Endothelial cell of umbilical vein (primary cell): ENCODE results near the gene MARS1. TPM values are rescaled to one million over a fixed set of nuclear protein-coding genes. Genes with fewer than 3 reads are reported as not detected.

ENCODE experiments used
- Bru-seq: library from RNA; stranded (reverse); fragments of 400-500 nt; gene quantifications from one replicate; lab custom pipeline; 2021; lab: Mats Ljungman, UMichigan
- BruChase-seq, 2 experiments: library from RNA; stranded (reverse); fragments of 400-500 nt; gene quantifications; one replicate each; lab custom pipeline; 2021; lab: Mats Ljungman, UMichigan
- BruUV-seq: library from RNA; stranded (reverse); fragments of 400-500 nt; replicated peaks from 2 replicates; lab custom pipeline; 2021; lab: Mats Ljungman, UMichigan
- CTCF ChIA-PET: fragments of 300-600, 350-600 bp; sonication (Branson Sonifier 250); formaldehyde crosslinking; loops from one replicate; lab custom pipeline; 2021; ENCODE audit warnings: antibody characterized with exemption, inconsistent platforms; lab: Charles Lee
- POLR2A ChIA-PET: fragments of 300-600, 350-600 bp; sonication (Branson Sonifier 250); formaldehyde crosslinking; loops from one replicate; lab custom pipeline; 2021; ENCODE audit warnings: antibody characterized with exemption, inconsistent platforms; lab: Charles Lee
- DNase-seq: peaks from one replicate; pipeline ENCODE4 v3.0.0-alpha.2; 2011; ENCODE audit warnings: low read depth, low spot score
- FAIRE-seq: peaks from 2 replicates; lab custom pipeline; 2011; peaks lifted over from hg19 to GRCh38; lab: Jason Lieb, UNC
- H2AFZ ChIP-seq: 2 replicates; pipeline ENCODE4 v1.6.0; 2012; ENCODE audit warnings: low read depth, low read length, control low read depth, inconsistent platforms
- H3K27ac ChIP-seq: 2 replicates; pipeline ENCODE4 v1.5.1; 2011; ENCODE audit warnings: low read depth, mild to moderate bottlenecking, control low read depth, low read length, moderate library complexity; ENCODE audit not compliant: insufficient read depth
- H3K27me3 ChIP-seq, 2 experiments: 2 replicates each; pipeline versions ENCODE4 v1.6.0 to v1.6.1; 2011; ENCODE audit warnings: low read length in 2 of 2, mixed read lengths in 1 of 2; ENCODE audit not compliant: control insufficient read depth in 2 of 2, insufficient read depth in 2 of 2
- H3K36me3 ChIP-seq, 2 experiments: 2 replicates in 1 of 2; 3 replicates in 1 of 2; pipeline ENCODE4 v1.5.1; 2011; ENCODE audit warnings: low read length in 2 of 2, mild to moderate bottlenecking in 1 of 2, moderate library complexity in 1 of 2; ENCODE audit not compliant: control insufficient read depth in 2 of 2, insufficient read depth in 2 of 2; ENCODE audit errors: extremely low read depth in 1 of 2
- H3K4me1 ChIP-seq: 3 replicates; pipeline ENCODE4 v1.5.1; 2011; ENCODE audit warnings: mild to moderate bottlenecking, low read length; ENCODE audit not compliant: control insufficient read depth, insufficient read depth; ENCODE audit errors: extremely low read depth
- H3K4me2 ChIP-seq: 2 replicates; pipeline ENCODE4 v1.6.1; 2011; ENCODE audit warnings: low read length, control low read depth, mixed read lengths; ENCODE audit not compliant: insufficient read depth
- H3K4me3 ChIP-seq, 3 experiments: fragments of 200-600 bp in 1 of 3; sonication (generic), shearing (Covaris generic) in 1 of 3; replicated peaks in 1 of 3; 2 replicates each; pipeline ENCODE4 v1.5.1; 2011 to 2016; ENCODE audit warnings: control low read depth in 3 of 3, low read length in 3 of 3, mild to moderate bottlenecking in 2 of 3, inconsistent platforms in 1 of 3, low read depth in 1 of 3, moderate library complexity in 1 of 3; ENCODE audit not compliant: insufficient read depth in 1 of 3
- H3K79me2 ChIP-seq: 2 replicates; pipeline ENCODE4 v1.6.0; 2012; ENCODE audit warnings: low read length, inconsistent platforms; ENCODE audit not compliant: control insufficient read depth, insufficient read depth
- H3K9ac ChIP-seq: replicated peaks from 2 replicates; pipeline ENCODE3; 2011; ENCODE audit warnings: low read length, control low read depth; ENCODE audit not compliant: insufficient read depth; ENCODE audit errors: extremely low read depth
- H3K9me1 ChIP-seq: replicated peaks from 3 replicates; pipeline ENCODE4 v1.6.0; 2011; ENCODE audit warnings: mild to moderate bottlenecking, low read length; ENCODE audit not compliant: control insufficient read depth, insufficient read depth; ENCODE audit errors: extremely low read depth
- H3K9me3 ChIP-seq: replicated peaks from 2 replicates; pipeline ENCODE4 v1.5.1; 2012; ENCODE audit warnings: low read length, inconsistent platforms; ENCODE audit not compliant: control insufficient read depth, insufficient read depth
- H4K20me1 ChIP-seq: replicated peaks from 2 replicates; pipeline ENCODE3; 2011; ENCODE audit warnings: mild to moderate bottlenecking, low read length; ENCODE audit not compliant: control insufficient read depth, insufficient read depth; ENCODE audit errors: extremely low read depth
- CTCF ChIP-seq, 2 donors: IDR thresholded peaks; 1 replicate in 1 of 2; 2 replicates in 1 of 2; pipeline ENCODE4 v1.5.1; 2011; ENCODE audit warnings: low read length in 2 of 2, mild to moderate bottlenecking in 2 of 2, moderate library complexity in 2 of 2, control low read depth in 1 of 2, inconsistent platforms in 1 of 2, low read depth in 1 of 2; ENCODE audit not compliant: insufficient read depth in 1 of 2; ENCODE audit errors: extremely low read depth in 1 of 2
- MAX ChIP-seq: IDR thresholded peaks from 2 replicates; pipeline ENCODE4 v1.6.1; 2011; ENCODE audit not compliant: insufficient read depth, insufficient read length
- MYC ChIP-seq: IDR thresholded peaks from one replicate; pipeline ENCODE4 v1.6.1; 2011; ENCODE audit warnings: mild to moderate bottlenecking, low read depth, low read length
- POLR2A ChIP-seq: IDR thresholded peaks from 2 replicates; pipeline ENCODE4 v1.6.1; 2012; ENCODE audit warnings: low read depth, mild to moderate bottlenecking, control low read depth, low read length
- POLR2AphosphoS5 ChIP-seq: IDR thresholded peaks from 2 replicates; pipeline ENCODE4 v1.6.1; 2012; ENCODE audit warnings: low read depth, mild to moderate bottlenecking, control low read depth, low read length, moderate library complexity; ENCODE audit not compliant: insufficient read depth
- dilution Hi-C: fragments of 300-500 bp; cut with MboI; formaldehyde crosslinking; loops from one replicate; pipeline ENCODE4 v1.15.0; 2019; ENCODE audit warnings: low sequenced_read_pairs; ENCODE audit not compliant: extremely low pct_ligation_motif_present
- intact Hi-C: fragments of 100-400 bp; cut with micrococcal nuclease; formaldehyde crosslinking; loops from one replicate; pipeline ENCODE4 v1.10.0; 2022
- long read RNA-seq: library from polyadenylated mRNA; stranded (forward); transcript quantifications from one replicate; pipeline ENCODE4 v2.0.0, GENCODE V29; 2021
- polyA minus RNA-seq, 3 experiments: library from RNA; depleted of rRNA, polyadenylated mRNA; stranded (reverse); fragments of >200 nt; gene quantifications; 1 replicate in 1 of 3; 2 replicates in 2 of 3; pipeline ENCODE4 v1.2.3, GENCODE V29; 2011
- polyA plus RNA-seq, 4 experiments: library from polyadenylated mRNA; depleted of rRNA in 3 of 4; stranded (reverse) in 3 of 4; unstranded in 1 of 4; fragments of >200 nt; gene quantifications; 2 replicates each; pipeline versions ENCODE4 v1.2.1 to v1.2.3, GENCODE V29; 2011 to 2012; ENCODE audit warnings: missing spikeins in 1 of 4
- total RNA-seq: library from RNA; stranded (reverse); gene quantifications from 2 replicates; pipeline ENCODE4 v1.2.3, GENCODE V29; 2021

The MARS1 gene
- total RNA-seq (212 and 216 TPM in 2 replicates), polyA plus RNA-seq (98.8 and 118 TPM in 2 replicates), polyA minus RNA-seq (174 and 202 TPM in 2 replicates), Bru-seq, nascent RNA (percentile 72 among the genes with signal in this experiment), BruChase-seq, experiment 1, labeled RNA remaining after a 6-hour chase (percentile 87 among the genes with signal in this experiment), BruChase-seq, experiment 2, labeled RNA remaining after a 2-hour chase (percentile 81 among the genes with signal in this experiment)
- 83.6 and 88.5 TPM in 2 replicates for polyA plus RNA-seq (2011; cell fraction: cytosol; rRNA removed)
- polyA plus RNA-seq (2011; cell fraction: nucleus; rRNA removed), result 558 and 575 TPM in 2 replicates
- polyA plus RNA-seq (2012), result 136 and 142 TPM in 2 replicates
- polyA minus RNA-seq (2011; cell fraction: cytosol; rRNA and poly(A)+ RNA removed), result 99.2 TPM
- polyA minus RNA-seq (2011; cell fraction: nucleus; rRNA and poly(A)+ RNA removed), result 179 and 213 TPM in 2 replicates
- long read RNA-seq, transcript MARS-201 (21 exons, 2,905 nt), result major isoform, 380 of 488 reads
- long read RNA-seq, partial matches to known transcripts, result 49 of 488 reads
- long read RNA-seq, other reads (novel, unspliced or antisense), result 59 of 488 reads

GRCh38 chr12:57487597-57488401 lies at the start of gene MARS1:
MARS1 (plus strand) TSS chr12:57488068; CDS start chr12:57488091, 23 bp downstream.
- POLR2A ChIA-PET, result interaction anchor here (0.7 kb wide), 1 partner anchor 18 kb away, joined by 8 read pairs; no protein-coding TSS in a partner anchor
- peak; percentile 86 for TF ChIP-seq POLR2A
- peak; percentile 90 for TF ChIP-seq POLR2AphosphoS5
- peak; percentile 81 for TF ChIP-seq MYC
- TF ChIP-seq MAX, result peak; percentile 18
- no peak for TF ChIP-seq CTCF (IDR thresholded peaks at IDR 0.05; ENCODE audit: extremely low read depth in 1 of 2, insufficient read depth in 1 of 2, low read depth in 1 of 2, low read length in 2 of 2)
- intact Hi-C loops, result loop anchor here (1.0 to 5.0 kb wide), 3 partner anchors 28 to 59 kb away; partner anchors contain the start of genes DCTN2, DDIT3, GLI1 and MBD6
- H3K27ac ChIP-seq, result peak within 1 kb of the TSS; percentile 48
- H3K36me3 ChIP-seq, result peaks cover 8 to 16% of the 10 kb centered on the region in 2 experiments
- H3K9me1 ChIP-seq, result no peaks in the 10 kb centered on the region
- CTCF ChIA-PET, result interaction anchor here (1.1 to 1.6 kb wide), 3 partner anchors 9 to 13 kb away, joined by 3 to 5 read pairs (median 3); no protein-coding TSS in a partner anchor
- DNase-seq, result peak; percentile 95
- H3K9ac ChIP-seq, result peak within 1 kb of the TSS; percentile 91
- peak within 1 kb of the TSS; percentile 60 to 99 (median 94) for H3K4me3 ChIP-seq
- peak within 1 kb of the TSS; percentile 77 for H2AFZ ChIP-seq
- H4K20me1 ChIP-seq, result no peaks in the 10 kb centered on the region
- no peaks in the 10 kb centered on the region for H3K9me3 ChIP-seq
- H3K4me2 ChIP-seq, result peak within 1 kb of the TSS; percentile 87
- peaks cover 9% of the 10 kb centered on the region for H3K4me1 ChIP-seq
- BruUV-seq, result no TSS peak
- H3K27me3 ChIP-seq, result no peaks in the 10 kb centered on the region
- dilution Hi-C loops, result no loop called here
- peaks cover 23% of the 10 kb centered on the region for H3K79me2 ChIP-seq
- FAIRE-seq, result peak; percentile 97
